Prostate gland (tissue), 2 donors: ENCODE results near the gene DMXL1. TPM values are rescaled to one million over a fixed set of nuclear protein-coding genes. Genes with fewer than 3 reads are reported as not detected.

Experiments
- DNase-seq: peaks from one replicate; pipeline ENCODE4 v3.0.0-alpha.2; 2019; ENCODE audit warnings: low spot score
- H3K27ac ChIP-seq, 2 donors: fragments of 200-600 bp; sonication (generic); 2 replicates each; pipeline ENCODE4 v1.5.1; 2017 to 2019
- H3K27me3 ChIP-seq: fragments of 200-600 bp; sonication (generic); replicated peaks from 2 replicates; pipeline ENCODE4 v1.5.1; 2019; ENCODE audit not compliant: insufficient read depth
- H3K36me3 ChIP-seq, 2 donors: fragments of 200-600 bp; sonication (generic); 1 replicate in 1 of 2; 2 replicates in 1 of 2; pipeline versions ENCODE4 v1.5.1 to v1.8.1; 2017 to 2019
- H3K4me1 ChIP-seq: fragments of 200-600 bp; sonication (generic); replicated peaks from 2 replicates; pipeline ENCODE4 v1.5.1; 2019
- H3K4me3 ChIP-seq, 2 donors: fragments of 200-600 bp; sonication (generic); 2 replicates each; pipeline ENCODE4 v1.5.1; 2017 to 2019
- H3K9me3 ChIP-seq: fragments of 200-600 bp; sonication (generic); 2 replicates; pipeline ENCODE4 v1.5.1; 2017
- CTCF ChIP-seq, 4 experiments: fragments of 200-600 bp in 2 of 4; fragments of 450-650 bp in 2 of 4; sonication (generic) in 2 of 4; IDR thresholded peaks; 1 replicate in 3 of 4; 2 replicates in 1 of 4; pipeline ENCODE4 v1.5.1; 2016 to 2019; ENCODE audit warnings: antibody characterized with exemption in 4 of 4, mild to moderate bottlenecking in 2 of 4, moderate library complexity in 2 of 4
- POLR2A ChIP-seq: fragments of 450-650 bp; IDR thresholded peaks from one replicate; pipeline ENCODE4 v1.6.1; 2016; ENCODE audit warnings: antibody characterized with exemption, mild to moderate bottlenecking
- POLR2AphosphoS5 ChIP-seq: sonication (generic); formaldehyde crosslinking; IDR thresholded peaks from one replicate; pipeline ENCODE4 v1.6.1; 2017; ENCODE audit warnings: antibody characterized with exemption
- WGBS: methylation state at CpG from one replicate; pipeline ENCODE4 v1.1.5; 2018; 5-methylcytosine and 5-hydroxymethylcytosine counted together
- intact Hi-C: fragments of 100-400 bp; cut with DNase I; formaldehyde crosslinking; loops from one replicate; pipeline ENCODE4 v1.14.2; 2022
- total RNA-seq, 2 donors: library from RNA; depleted of rRNA; stranded (reverse); fragments of >200 nt; gene quantifications; one replicate each; pipeline ENCODE4 v1.1.0, GENCODE V29; 2016

Gene DMXL1
- total RNA-seq, 2 donors from 2014 or later = 89.2 to 180 TPM

- intact Hi-C loops = no loop called here
- DNase-seq = no peak
- Histone ChIP-seq H3K36me3 (no peaks in the 10 kb centered on the region), H3K4me1 (peaks cover 11% of the 10 kb centered on the region), H3K9me3 (no peaks in the 10 kb centered on the region), H3K4me3 (no peak overlapping the region), H3K27ac (no peak overlapping the region), H3K27me3 (no peaks in the 10 kb centered on the region)
- TF ChIP-seq POLR2A (no peak), CTCF (IDR thresholded peaks at IDR 0.05) (no peak), POLR2AphosphoS5 (no peak)
- 90% methylated on average over 6 of the region's 6 CpGs for WGBS
Observed at GRCh38 chr5:119275146-119275545, 204.3 kb downstream of the DMXL1 start.

- Histone ChIP-seq H3K4me3 (no peak overlapping the region), H3K27me3 (no peaks in the 10 kb centered on the region), H3K36me3 (no peaks in the 10 kb centered on the region), H3K27ac (no peak overlapping the region), H3K9me3 (no peaks in the 10 kb centered on the region), H3K4me1 (peaks cover 6% of the 10 kb centered on the region)
- intact Hi-C loops = no loop called here
- no peak for TF ChIP-seq POLR2AphosphoS5
- TF ChIP-seq POLR2A = no peak
- no peak for TF ChIP-seq CTCF (IDR thresholded peaks at IDR 0.05)
- 82% methylated on average over 3 of the region's 3 CpGs for WGBS
- DNase-seq = no peak
Observed at GRCh38 chr5:119275601-119276173, 204.8 kb downstream of the DMXL1 start.

GRCh38 chr5:119276978-119277377 is 206.1 kb downstream of the DMXL1 start:
- no peak for DNase-seq
- no peaks in the 10 kb centered on the region for H3K36me3 ChIP-seq
- no peak overlapping the region for H3K4me3 ChIP-seq
- peaks cover 6% of the 10 kb centered on the region for H3K4me1 ChIP-seq
- no peaks in the 10 kb centered on the region for H3K27me3 ChIP-seq
- no peaks in the 10 kb centered on the region for H3K9me3 ChIP-seq
- H3K27ac ChIP-seq = no peak overlapping the region
- TF ChIP-seq POLR2AphosphoS5 (no peak), POLR2A (no peak), CTCF (IDR thresholded peaks at IDR 0.05) (no peak)
- intact Hi-C loops = no loop called here
- 91% methylated on average over 5 of the region's 5 CpGs for WGBS

- DNase-seq = no peak
- Histone ChIP-seq H3K9me3 (no peaks in the 10 kb centered on the region), H3K27me3 (no peaks in the 10 kb centered on the region), H3K27ac (no peak overlapping the region), H3K4me3 (no peak overlapping the region), H3K36me3 (no peaks in the 10 kb centered on the region), H3K4me1 (peaks cover 5% of the 10 kb centered on the region)
- intact Hi-C loops = no loop called here
- TF ChIP-seq POLR2AphosphoS5 (no peak), POLR2A (no peak), CTCF (IDR thresholded peaks at IDR 0.05) (no peak)
- 68% methylated on average over 1 of the region's 1 CpG for WGBS
Observed at GRCh38 chr5:119279093-119279492, 208.2 kb downstream of the DMXL1 start.

- 67% methylated on average over 3 of the region's 3 CpGs for WGBS
- Histone ChIP-seq H3K4me1 (no peaks in the 10 kb centered on the region), H3K9me3 (no peaks in the 10 kb centered on the region), H3K4me3 (no peak overlapping the region), H3K36me3 (no peaks in the 10 kb centered on the region), H3K27me3 (no peaks in the 10 kb centered on the region), H3K27ac (no peak overlapping the region)
- no peak for DNase-seq
- intact Hi-C loops = no loop called here
- TF ChIP-seq CTCF (IDR thresholded peaks at IDR 0.05) (no peak), POLR2AphosphoS5 (no peak), POLR2A (no peak)
Observed at GRCh38 chr5:119280380-119280779, 209.5 kb downstream of the DMXL1 start.
